ENCODE data around the gene KRT76. TPM values are rescaled to one million over a fixed set of nuclear protein-coding genes. Genes with fewer than 3 reads are reported as not detected.
"Not testable (repeated sequence)": the region's sequence is repeated elsewhere in the genome, so short reads cannot be mapped to it uniquely, and the experiment has no call there.

Gene KRT76
- polyA plus RNA-seq, 1 donor, result not detected

DNA sequence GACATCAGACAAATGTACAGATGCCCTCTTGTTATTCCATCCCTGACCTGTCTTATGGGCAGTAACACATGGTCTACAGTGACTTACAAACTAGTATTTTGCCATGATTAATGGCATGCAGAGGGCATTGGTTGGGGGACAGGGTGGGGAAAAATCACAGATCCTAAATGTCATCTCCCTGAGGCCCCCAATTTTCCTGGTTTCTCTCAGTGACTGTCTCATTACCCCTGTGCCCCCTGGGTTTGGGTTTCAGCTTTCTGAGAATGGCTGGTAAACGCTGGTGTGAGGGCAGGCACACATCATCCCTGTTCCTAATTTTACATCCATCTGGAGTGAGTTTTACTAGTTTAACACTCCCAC, 10.1 kb downstream of the KRT76 start:
- no peak for DNase-seq
- H3K27me3 ChIP-seq (ENCODE audit: control insufficient read depth, insufficient read depth, low read length), result peaks cover 7% of the 10 kb centered on the region
- H3K36me3 ChIP-seq (ENCODE audit: control insufficient read depth, insufficient read depth, low read length), result no peaks in the 10 kb centered on the region
- H3K27ac ChIP-seq (ENCODE audit: low read length), result no peak overlapping the region
- WGBS (ENCODE audit: insufficient coverage, low lambda C conversion rate), result no CpG with 5 or more reads among the region's 1 CpG
- no peak overlapping the region for H3K4me3 ChIP-seq (ENCODE audit: low read length)
- no peaks in the 10 kb centered on the region for H3K9me3 ChIP-seq (ENCODE audit: control insufficient read depth, low read depth, low read length)
- H3K4me1 ChIP-seq (ENCODE audit: control insufficient read depth, insufficient read depth, low read length), result no peaks in the 10 kb centered on the region

DNA sequence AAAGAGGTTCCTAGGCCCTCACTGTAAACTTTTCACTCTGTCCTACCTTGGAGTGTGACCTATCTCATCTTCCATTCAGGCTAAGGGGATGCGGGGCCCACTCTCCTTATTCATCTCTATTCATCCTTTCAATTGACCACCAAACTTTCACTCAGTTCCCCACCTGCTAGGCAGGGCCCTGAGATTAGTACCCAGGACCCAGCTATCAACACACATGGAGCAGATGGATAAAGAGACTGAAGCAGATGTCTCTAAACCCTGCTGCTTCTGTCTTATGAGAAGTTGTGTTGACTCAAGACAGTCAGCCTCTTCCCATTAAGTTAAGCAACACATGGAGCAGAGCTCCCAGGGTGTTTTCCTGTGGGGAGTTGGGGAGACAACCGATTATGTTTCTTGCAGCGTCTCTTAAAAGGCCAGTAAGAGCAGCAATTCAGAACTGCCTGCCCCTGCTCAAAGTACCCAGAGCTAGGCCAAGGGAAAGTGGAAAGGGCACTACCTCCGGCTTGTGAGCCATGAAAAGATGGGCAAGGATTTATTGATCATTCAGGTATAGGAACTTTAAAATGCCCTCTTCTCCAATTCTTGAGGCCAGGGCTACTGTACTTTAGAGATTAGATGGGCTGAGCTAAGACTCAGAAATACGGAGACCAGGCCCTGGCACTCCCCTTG, 10.7 kb downstream of the KRT76 start:
- Histone ChIP-seq H3K36me3 (ENCODE audit: control insufficient read depth, insufficient read depth, low read length) (no peaks in the 10 kb centered on the region), H3K4me3 (ENCODE audit: low read length) (no peak overlapping the region), H3K27me3 (ENCODE audit: control insufficient read depth, insufficient read depth, low read length) (peaks cover 7% of the 10 kb centered on the region), H3K4me1 (ENCODE audit: control insufficient read depth, insufficient read depth, low read length) (no peaks in the 10 kb centered on the region), H3K9me3 (ENCODE audit: control insufficient read depth, low read depth, low read length) (no peaks in the 10 kb centered on the region), H3K27ac (ENCODE audit: low read length) (no peak overlapping the region)
- no peak for DNase-seq
- 80% methylated on average over 1 of the region's 5 CpGs for WGBS (ENCODE audit: insufficient coverage, low lambda C conversion rate)

DNA sequence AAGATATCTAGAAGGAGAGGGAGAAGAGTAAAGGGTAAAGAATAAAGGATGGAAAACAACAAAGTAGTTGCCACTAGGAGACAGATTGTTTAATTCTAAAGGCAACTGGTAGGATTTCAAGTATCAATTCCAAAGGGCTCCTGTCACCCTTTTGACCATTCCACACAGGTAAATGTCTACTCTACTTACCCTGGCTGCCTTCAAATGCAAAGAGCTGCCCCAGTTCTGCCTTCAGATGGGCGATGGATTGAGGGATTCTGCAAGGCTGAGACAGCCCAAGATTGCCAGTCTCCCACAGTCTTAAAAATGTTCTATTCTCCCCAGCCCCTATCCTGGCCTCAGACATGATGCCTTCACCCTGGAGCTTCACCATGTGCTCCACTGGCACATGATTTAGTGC, 11.4 kb downstream of the KRT76 start:
- Histone ChIP-seq H3K27ac (ENCODE audit: low read length) (no peak overlapping the region), H3K27me3 (ENCODE audit: control insufficient read depth, insufficient read depth, low read length) (peaks cover 5% of the 10 kb centered on the region), H3K4me3 (ENCODE audit: low read length) (no peak overlapping the region), H3K9me3 (ENCODE audit: control insufficient read depth, low read depth, low read length) (peaks cover 1% of the 10 kb centered on the region), H3K36me3 (ENCODE audit: control insufficient read depth, insufficient read depth, low read length) (no peaks in the 10 kb centered on the region), H3K4me1 (ENCODE audit: control insufficient read depth, insufficient read depth, low read length) (no peaks in the 10 kb centered on the region)
- no CpG with 5 or more reads among the region's 1 CpG for WGBS (ENCODE audit: insufficient coverage, low lambda C conversion rate)
- no peak for DNase-seq

DNA sequence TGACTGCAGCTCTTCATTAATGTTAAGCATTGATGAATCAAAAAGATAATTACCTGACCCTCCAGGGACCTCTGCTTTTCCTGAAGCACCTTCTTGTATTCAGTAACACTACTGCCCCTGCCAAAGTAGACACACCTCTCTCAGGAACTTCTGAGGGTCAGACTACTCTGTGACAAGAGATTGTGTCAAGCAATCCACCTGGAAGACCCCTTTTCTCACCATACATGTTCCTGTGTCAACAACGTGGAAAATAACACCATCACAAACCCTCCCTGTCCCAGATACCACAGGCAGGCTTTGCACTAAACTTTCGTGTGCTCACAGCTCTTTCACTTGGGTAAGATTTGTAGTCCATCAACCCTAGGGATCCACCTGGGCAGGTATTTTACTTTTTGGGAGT, 13.2 kb downstream of the KRT76 start:
- no peak for DNase-seq
- WGBS (ENCODE audit: insufficient coverage, low lambda C conversion rate), result 83% methylated on average over 1 of the region's 2 CpGs
- Histone ChIP-seq H3K4me1 (ENCODE audit: control insufficient read depth, insufficient read depth, low read length) (no peaks in the 10 kb centered on the region), H3K4me3 (ENCODE audit: low read length) (no peak overlapping the region), H3K27me3 (ENCODE audit: control insufficient read depth, insufficient read depth, low read length) (peaks cover 4% of the 10 kb centered on the region), H3K27ac (ENCODE audit: low read length) (no peak overlapping the region), H3K36me3 (ENCODE audit: control insufficient read depth, insufficient read depth, low read length) (no peaks in the 10 kb centered on the region), H3K9me3 (ENCODE audit: control insufficient read depth, low read depth, low read length) (peaks cover 8% of the 10 kb centered on the region)

DNA sequence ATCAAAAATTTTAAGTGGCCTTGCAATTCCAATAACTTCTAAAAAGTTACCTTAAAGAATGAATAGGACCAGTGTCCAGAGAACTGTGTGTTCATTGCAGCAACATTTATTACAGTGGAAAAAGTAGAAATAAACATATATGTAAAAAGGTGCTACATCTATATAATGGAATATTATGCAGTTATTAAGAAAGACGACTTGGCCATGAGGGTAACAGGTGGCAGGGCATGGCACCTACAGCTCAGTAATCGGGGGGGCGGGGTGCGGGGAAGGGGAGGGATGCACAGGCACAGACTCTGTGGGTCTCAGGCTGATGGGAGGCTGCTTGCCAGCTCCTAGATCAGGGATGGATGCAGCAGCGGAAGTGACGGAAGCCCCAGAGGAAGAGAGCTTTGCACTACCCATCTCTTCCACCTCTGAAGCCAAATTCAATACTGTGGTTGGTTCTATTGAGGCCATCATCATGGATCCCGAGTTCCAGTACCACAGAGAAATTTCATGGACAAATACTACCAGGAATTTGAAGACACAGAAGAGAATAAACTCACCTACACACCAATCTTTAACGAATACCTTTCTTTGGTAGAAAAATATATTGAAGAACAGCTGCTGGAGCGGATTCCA, 14.0 kb downstream of the KRT76 start:
- no peak overlapping the region for H3K4me3 ChIP-seq (ENCODE audit: low read length)
- H3K27me3 ChIP-seq (ENCODE audit: control insufficient read depth, insufficient read depth, low read length), result peaks cover 4% of the 10 kb centered on the region
- peaks cover 8% of the 10 kb centered on the region for H3K9me3 ChIP-seq (ENCODE audit: control insufficient read depth, low read depth, low read length)
- H3K36me3 ChIP-seq (ENCODE audit: control insufficient read depth, insufficient read depth, low read length), result no peaks in the 10 kb centered on the region
- WGBS (ENCODE audit: insufficient coverage, low lambda C conversion rate), result 80% methylated on average over 1 of the region's 9 CpGs
- no peaks in the 10 kb centered on the region for H3K4me1 ChIP-seq (ENCODE audit: control insufficient read depth, insufficient read depth, low read length)
- no peak for DNase-seq
- H3K27ac ChIP-seq (ENCODE audit: low read length), result no peak overlapping the region

DNA sequence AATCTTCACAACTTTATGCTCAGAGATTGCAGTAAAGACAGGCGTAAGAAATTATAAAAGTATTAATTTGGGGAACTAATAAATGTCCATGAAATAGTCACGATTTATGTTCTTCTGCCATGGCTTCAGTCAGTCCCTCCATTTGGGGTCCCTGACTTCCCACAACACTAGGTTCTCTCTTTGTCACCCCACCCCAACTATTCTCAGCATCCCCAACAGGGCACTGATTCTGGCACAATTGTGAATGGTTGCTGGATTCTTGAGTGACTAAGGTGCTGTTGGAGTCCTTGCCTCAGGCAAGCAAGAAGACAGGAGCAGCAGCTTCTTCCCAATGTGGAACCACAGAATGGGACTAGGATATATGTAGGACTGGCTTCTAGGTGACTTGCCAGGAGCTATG, 15.3 kb downstream of the KRT76 start:
- no peaks in the 10 kb centered on the region for H3K4me1 ChIP-seq (ENCODE audit: control insufficient read depth, insufficient read depth, low read length)
- peaks cover 4% of the 10 kb centered on the region for H3K27me3 ChIP-seq (ENCODE audit: control insufficient read depth, insufficient read depth, low read length)
- DNase-seq, result no peak
- no CpG with 5 or more reads among the region's 2 CpGs for WGBS (ENCODE audit: insufficient coverage, low lambda C conversion rate)
- peaks cover 8% of the 10 kb centered on the region for H3K9me3 ChIP-seq (ENCODE audit: control insufficient read depth, low read depth, low read length)
- H3K27ac ChIP-seq (ENCODE audit: low read length), result no peak overlapping the region
- H3K36me3 ChIP-seq (ENCODE audit: control insufficient read depth, insufficient read depth, low read length), result no peaks in the 10 kb centered on the region
- H3K4me3 ChIP-seq (ENCODE audit: low read length), result no peak overlapping the region

DNA sequence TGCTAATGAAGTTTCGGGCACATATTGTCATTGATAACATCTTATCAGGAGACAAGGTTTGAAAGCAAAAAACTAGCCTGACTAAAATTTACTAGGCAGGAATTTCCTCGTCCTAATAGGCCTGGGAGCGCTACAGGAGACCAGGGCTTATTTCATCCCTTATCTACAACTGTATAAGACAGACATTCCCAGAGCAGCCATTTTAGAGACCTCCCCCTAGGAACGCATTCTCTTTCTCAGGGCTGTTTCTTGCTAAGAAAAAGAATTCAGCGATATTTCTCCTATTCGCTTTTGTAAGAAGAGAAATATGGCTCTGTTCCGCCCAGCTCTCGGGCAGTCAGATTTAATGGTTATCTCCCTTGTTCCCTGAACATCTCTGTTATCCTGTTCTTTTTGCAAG, 15.9 kb downstream of the KRT76 start:
- H3K27me3 ChIP-seq (ENCODE audit: control insufficient read depth, insufficient read depth, low read length); H3K36me3 ChIP-seq (ENCODE audit: control insufficient read depth, insufficient read depth, low read length); H3K9me3 ChIP-seq (ENCODE audit: control insufficient read depth, low read depth, low read length); H3K4me3 ChIP-seq (ENCODE audit: low read length); H3K4me1 ChIP-seq (ENCODE audit: control insufficient read depth, insufficient read depth, low read length); DNase-seq; H3K27ac ChIP-seq (ENCODE audit: low read length): not testable (repeated sequence)
- 87% methylated on average over 3 of the region's 8 CpGs for WGBS (ENCODE audit: insufficient coverage, low lambda C conversion rate)

DNA sequence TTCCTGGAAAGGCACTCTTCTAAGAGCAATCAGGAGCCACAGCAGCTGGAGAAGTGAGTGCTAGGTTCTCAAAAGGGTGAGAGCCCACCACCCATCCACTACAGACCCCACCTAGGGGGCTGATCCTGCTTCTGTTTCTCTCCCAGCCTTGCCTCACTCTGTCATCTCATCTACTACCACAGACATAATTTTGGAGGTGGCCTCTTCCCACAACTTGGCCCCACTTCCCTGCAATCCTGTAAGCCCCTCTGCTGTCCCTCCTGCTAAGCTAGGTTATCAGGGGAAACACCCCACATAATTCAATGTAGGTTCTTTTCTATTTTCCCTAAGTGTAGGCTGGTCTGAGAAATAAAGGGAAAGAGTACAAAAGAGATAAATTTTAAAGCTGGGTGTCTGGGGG, 16.5 kb downstream of the KRT76 start:
- H3K4me1 ChIP-seq (ENCODE audit: control insufficient read depth, insufficient read depth, low read length), result no peaks in the 10 kb centered on the region
- peaks cover 3% of the 10 kb centered on the region for H3K27me3 ChIP-seq (ENCODE audit: control insufficient read depth, insufficient read depth, low read length)
- no peak overlapping the region for H3K4me3 ChIP-seq (ENCODE audit: low read length)
- H3K36me3 ChIP-seq (ENCODE audit: control insufficient read depth, insufficient read depth, low read length), result no peaks in the 10 kb centered on the region
- peaks cover 8% of the 10 kb centered on the region for H3K9me3 ChIP-seq (ENCODE audit: control insufficient read depth, low read depth, low read length)
- no peak overlapping the region for H3K27ac ChIP-seq (ENCODE audit: low read length)
- no peak for DNase-seq

DNA sequence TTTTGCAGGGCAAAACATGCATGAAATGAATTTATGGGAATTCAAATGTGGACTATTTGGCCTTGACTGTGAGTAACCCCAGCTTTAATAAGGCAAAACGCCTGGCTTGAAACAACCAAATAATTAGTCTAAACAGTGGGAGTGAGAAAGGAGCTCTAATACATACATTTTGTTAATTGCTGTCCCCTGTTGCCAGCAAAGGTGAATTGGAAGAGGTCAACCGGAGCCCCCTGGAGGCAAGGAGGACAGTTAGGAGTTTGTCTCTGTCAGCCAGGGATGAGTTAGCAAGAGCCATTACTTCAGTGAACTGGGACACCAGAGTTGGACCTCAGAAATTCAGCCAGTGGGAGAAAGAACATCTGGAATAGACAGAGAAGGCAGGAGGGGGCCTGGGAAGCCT, 17.4 kb downstream of the KRT76 start:
- Histone ChIP-seq H3K4me3 (ENCODE audit: low read length) (no peak overlapping the region), H3K27me3 (ENCODE audit: control insufficient read depth, insufficient read depth, low read length) (peaks cover 3% of the 10 kb centered on the region), H3K4me1 (ENCODE audit: control insufficient read depth, insufficient read depth, low read length) (no peaks in the 10 kb centered on the region), H3K9me3 (ENCODE audit: control insufficient read depth, low read depth, low read length) (peaks cover 8% of the 10 kb centered on the region), H3K27ac (ENCODE audit: low read length) (no peak overlapping the region), H3K36me3 (ENCODE audit: control insufficient read depth, insufficient read depth, low read length) (no peaks in the 10 kb centered on the region)
- no peak for DNase-seq
- WGBS (ENCODE audit: insufficient coverage, low lambda C conversion rate), result 57% methylated on average over 1 of the region's 2 CpGs

DNA sequence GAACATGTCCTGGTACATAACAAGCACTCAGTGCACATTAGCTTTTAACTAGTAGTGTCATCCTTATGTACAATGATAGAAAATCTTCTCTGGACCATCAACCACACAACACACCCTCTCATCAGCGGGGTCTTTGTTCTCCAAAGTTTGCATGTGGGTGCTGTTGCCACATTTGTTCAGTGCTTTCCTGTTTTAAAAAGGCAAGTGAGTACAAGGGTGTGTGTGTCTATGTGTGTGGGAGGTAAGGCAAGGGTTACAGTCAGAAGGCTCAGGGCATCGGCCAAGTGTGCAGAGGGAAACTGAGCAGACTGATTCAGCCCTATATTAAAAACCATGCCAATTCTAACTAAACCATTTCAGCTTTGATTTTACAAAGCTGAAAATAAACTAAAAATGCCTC, 17.9 kb downstream of the KRT76 start:
- H3K27ac ChIP-seq (ENCODE audit: low read length), result no peak overlapping the region

More for the DNA sequence above, 17.9 kb downstream of the KRT76 start:
- Histone ChIP-seq H3K9me3 (ENCODE audit: control insufficient read depth, low read depth, low read length) (peaks cover 8% of the 10 kb centered on the region), H3K36me3 (ENCODE audit: control insufficient read depth, insufficient read depth, low read length) (no peaks in the 10 kb centered on the region), H3K4me3 (ENCODE audit: low read length) (no peak overlapping the region), H3K4me1 (ENCODE audit: control insufficient read depth, insufficient read depth, low read length) (no peaks in the 10 kb centered on the region), H3K27me3 (ENCODE audit: control insufficient read depth, insufficient read depth, low read length) (peaks cover 3% of the 10 kb centered on the region)
- no peak for DNase-seq
- 0% methylated on average over 1 of the region's 2 CpGs for WGBS (ENCODE audit: insufficient coverage, low lambda C conversion rate)
